ENCODE measurements around the gene EIF3K.
A peak's percentile ranks its signal among the peaks of the same experiment; 100 is the strongest.

The EIF3K gene

DNA sequence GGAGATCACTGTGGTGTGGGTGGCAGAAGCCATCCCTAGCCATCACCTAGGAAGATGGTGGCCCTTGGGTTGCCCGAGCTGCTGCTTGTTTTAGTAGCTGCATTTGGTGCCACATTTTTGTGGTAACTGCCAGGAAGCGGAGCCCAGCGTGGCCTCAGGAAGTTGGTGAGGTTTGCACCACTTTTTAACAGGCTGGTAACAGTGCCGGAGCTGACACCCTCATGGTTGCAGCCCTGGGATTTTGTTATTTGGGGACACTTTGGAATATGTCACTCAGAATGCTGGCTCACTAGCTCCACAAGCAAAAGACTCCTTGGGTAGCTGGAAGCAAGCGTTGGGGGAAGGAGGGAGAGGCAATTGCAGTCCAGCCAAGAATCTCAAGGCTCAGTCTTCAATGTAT is 50.6 kb downstream of the EIF3K start:
- DNase-seq: peak; percentile 58

DNA sequence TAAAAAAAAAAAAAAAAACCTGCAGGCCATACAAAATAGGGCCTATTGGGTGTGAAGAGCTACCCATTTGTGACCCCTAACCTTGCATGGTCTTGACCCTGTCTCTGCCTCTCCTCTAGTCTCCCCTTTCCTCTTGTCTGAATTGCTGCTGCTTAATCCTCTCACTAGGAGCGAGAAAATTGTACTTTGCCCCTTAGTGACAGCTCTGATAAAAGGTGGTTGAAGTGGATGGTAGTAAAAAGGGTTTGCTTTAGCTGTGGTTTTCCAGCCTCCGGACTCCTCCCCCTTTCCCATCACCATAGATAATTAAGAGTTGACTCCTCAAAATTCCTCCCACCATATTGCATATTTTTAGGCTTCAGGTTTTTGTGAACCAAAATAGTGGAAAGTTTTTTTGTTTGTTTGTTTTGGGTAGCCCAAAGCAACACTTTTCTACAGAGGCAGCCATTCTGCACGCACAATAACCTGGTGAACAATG is 52.0 kb downstream of the EIF3K start:
- DNase-seq: no peak

DNA sequence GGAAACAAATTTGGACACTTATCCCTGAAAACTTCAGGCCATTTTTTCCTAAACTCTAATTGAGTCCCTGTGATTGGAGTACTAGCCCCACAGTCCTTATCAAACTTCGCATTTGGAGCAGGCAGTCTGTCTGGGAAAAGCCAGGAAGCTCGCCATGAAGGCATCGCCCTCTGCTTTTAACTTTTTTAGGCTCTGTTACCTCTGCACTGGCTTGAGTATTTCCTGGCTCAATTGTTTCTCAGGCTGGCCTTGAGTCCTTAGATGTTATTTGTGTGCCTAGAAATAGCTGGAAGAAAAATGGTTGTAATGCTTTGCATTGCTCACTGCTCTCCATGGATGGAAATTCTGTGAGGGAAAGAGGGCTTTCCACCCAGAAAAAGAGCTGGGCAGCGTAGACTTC is 52.7 kb downstream of the EIF3K start:
- no peak for DNase-seq

DNA sequence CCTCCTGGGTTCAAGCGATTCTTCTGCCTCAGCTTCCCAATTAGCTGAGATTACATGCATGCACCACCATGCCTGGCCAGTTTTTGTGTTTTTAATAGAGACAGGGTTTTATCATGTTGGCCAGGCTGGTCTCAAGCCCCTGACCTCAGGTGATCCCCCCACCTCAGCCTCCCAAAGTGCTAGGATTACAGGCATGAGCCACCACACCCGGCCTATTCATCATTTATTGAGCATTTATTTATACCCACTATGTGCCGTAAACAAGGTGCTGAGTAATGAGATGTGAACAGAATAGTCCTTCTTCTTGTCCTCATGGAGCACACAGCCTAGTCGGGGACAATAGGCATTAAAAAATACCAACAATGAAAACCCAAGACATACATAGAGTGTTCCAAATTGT is 54.0 kb downstream of the EIF3K start:
- no peak for DNase-seq

DNA sequence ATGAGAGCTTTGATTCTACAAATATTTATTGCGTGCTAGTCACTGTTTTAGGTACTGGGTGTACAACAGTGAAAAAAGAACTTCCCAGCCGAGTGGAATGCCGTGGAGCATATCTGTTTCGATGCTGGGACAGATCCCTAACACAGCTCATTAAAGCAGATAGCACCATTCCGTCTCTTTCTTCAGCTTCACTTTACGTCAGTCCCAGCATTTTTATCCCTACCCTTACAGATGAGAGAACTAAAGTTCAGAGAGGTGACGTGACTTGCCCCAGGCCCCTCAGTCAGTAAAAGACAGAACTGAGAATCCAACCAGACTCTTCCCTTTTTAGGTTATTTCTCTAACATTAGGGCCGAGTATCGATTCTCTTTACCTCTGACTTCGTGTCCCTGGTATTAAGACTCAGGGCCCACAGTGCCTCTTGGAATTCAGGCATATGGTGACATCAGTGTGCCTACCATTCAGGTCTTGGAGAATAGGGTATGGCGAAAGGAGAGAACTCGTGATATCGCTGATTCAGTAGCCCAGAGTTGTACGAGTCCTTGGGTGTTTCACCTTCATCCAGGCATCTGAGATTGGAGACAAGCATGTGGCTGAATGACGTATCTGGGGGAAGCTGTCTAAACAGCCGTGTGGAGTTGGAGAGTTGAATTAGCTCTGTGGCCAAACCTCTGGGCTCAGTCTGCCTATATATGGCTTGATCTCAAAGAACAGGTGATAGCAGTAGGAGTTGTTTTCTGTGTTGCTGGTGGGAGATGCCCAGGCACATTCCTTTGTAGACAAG is 55.6 kb downstream of the EIF3K start:
- no peak for DNase-seq

DNA sequence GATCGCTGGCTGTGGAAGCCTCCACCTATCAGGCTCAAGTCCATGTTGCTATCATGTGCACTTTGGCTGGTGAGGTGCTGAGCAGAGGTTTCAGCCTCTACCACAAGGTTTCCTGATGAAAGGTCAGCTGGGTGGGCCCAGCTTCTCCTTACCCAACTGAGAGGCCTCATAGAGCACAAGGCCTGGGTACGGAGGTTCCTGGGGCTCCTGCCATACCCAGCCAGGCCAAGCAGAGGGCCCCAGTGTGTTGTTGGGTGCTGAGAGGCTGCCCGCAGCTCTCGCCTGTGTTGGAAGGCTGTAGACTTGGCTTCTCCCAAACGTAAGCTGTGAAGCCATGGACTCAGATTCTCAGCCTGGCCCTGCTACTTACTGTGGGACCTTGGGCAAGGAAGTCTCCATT is 56.6 kb downstream of the EIF3K start:
- DNase-seq: no peak

DNA sequence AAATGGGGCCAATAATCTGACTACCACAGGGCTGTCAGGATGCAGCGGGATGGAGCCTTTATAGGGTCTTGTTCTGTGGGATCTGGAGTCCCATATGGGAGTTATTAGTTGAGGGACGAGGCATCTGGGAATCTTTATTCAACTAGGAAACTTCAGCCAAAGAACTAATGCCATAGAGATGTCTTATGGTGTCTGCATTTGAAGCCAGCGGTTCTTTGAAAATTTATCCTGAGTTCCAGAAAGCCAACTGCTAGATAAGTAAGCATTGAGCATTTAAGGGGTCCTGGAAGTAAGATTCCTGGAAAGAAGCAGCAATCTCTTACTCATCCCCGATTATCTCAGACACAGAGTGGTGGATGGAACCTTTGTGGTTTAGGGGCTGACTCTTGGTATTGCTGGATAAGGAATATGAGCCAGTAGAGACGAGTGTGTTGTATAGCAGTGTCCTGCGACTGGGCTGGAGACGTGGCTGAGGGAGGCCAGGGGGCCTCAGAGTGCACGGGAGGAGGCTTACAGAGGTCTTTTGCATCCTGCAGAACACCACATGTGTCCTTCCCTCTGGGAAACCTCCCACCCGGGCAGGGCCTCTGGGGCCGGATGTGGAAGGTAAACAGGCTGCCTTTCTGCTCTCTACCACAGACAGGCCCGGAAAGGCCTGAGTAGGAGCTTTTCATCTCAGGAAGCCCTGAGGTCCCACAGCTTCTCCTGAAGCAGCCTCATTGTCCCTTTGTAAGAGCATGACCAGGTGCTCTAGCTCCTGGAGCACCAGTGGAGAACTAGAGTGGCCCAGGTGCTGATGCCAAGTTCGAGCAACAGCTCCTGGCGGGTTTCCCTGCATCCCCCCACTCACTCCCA is 57.3 kb downstream of the EIF3K start:
- no peak for DNase-seq

DNA sequence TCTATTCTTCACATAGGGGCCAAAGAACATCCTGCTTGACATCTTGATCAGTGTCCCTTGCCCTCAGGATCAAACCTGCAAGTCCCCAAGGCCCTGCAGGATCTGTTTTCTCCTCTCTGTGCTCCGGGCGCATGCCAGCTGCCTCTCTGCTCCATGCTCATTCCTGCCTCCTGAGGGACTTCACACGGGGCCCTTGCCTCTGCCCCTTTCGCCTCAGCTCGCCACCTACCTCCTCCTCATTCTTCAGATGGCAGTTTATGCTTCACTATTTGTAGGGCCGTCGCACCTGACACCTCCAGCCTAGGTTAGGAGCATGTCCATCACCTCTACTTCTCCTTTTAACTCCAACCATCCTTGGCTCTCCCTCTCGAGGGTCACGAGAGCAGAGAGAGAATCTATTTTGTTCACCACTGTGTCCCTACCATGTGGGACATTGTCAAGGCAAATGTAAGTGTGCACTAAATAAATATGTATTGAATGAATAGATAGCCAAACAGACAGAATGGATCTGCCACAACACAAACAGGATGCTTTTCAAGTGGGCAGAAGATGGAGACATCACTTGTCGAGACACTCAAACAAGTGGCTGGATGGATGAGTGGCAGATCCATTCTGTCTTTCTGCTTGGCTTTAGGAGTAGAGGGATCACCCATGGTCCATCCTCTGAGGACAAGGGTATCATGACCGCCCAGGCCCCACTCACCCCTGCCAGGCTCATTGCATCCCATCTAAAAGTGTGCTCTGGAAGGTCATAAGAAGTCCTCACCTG is 58.1 kb downstream of the EIF3K start:
- no peak for DNase-seq

DNA sequence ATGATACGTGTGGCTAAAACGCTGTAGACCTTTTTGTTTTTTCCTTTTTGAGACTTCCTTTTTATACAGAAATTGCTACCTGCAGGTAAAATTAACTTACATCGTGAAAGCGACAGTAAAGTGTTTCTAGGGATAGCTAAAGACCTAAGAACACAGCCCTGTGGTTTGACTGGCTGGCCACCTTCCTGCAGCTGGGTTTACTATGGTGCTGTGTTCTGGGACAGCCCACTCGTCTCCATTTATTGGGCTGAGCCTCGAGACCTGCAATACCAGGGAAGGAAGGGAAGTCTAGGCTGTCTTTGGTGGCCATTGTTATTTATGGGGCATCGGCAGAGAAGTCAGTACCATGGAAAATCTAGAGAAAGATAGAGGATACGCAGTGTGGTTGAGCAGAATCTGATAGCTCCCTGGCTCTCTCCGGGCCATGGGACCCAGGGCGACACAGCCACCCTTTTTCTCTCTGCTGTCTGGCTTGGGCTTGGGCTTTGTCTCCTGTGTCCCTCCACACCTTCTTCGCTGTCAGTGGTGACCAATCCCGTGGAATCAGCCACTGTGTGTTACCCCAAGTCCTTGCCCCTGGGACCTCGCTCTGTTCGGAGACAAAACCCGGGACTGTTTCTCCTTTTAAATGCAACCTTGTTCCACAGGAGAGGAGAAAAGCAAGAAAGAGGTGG is 59.4 kb downstream of the EIF3K start:
- DNase-seq: no peak

DNA sequence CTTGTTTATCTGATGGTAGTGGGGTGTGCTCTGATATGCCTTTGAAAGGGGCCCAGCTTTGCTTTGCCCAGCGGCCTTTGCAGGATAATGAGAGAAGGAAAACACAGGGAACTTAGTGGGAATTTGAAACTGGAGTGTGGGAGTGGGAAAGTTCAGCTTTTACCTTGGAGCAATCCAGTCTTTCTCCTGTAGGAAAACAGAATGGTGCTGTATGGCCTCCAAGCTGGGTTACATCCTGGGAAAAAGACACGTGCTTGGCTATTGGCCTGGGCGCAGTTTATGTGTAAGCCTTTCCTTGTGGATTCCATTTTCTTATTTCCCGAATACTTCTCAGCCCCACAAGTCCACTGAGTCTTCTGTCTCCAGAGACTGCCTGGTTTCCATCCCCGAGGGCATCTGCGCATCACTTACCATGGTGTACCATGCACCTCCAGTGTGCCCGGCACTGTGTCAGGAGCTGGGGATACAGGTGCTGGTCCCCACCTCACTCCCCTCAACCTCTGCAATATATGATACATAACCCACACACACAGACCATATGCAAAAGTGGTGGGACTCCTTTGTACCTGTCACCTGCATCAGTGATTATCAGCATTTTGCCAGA is 60.0 kb downstream of the EIF3K start:
- no peak for DNase-seq

DNA sequence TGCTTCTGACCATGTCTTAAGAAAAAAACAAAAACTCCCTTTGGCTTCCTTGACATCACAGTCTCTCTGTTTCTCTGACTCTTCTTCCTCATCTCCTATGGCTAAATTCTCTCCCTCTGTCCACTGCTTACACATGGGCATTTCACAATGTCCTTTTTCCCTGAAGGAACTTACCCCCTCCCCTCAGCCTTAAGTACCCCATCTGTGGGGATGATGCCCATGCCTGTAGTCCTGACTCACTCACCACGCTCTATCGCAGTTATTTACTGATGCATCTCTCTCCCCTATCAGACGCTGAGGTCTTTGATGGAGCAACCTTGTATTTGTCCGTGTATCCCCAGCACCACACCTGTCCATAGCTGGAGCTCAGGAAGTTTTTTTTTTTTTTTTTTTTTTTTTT is 60.9 kb downstream of the EIF3K start:
- DNase-seq: no peak

DNA sequence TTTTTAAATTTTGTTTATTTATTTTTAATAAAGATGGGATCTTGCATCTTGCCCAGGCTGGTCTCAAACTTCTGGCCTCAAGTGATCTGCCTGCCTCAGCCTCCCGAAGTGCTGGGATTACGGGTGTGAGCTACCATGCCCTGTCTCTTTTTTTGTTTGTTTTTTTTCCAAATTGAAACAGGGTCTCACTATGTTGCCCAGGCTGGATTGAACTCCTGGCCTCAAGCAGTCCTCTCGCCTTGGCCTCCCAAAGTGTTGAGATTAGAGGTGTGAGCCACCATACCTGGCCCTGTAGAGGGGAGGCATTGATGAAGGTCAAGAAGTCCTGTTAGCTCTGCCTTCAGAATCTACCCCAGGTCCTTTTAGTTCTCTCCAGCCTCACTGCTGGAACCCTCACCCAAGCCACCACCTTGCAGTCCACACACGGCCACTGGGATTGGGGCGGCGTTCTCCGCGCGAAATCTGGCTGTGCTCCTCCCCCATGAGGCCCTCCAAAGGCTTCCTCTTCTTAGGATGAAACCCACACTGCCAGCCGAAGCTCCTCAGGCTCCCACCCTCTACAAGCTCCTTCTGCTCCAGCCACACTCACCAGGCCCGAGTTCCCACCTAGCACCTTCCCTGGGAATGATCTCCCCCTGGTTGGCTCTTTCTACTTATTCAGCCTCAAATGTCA is 63.3 kb downstream of the EIF3K start:
- no peak for DNase-seq

DNA sequence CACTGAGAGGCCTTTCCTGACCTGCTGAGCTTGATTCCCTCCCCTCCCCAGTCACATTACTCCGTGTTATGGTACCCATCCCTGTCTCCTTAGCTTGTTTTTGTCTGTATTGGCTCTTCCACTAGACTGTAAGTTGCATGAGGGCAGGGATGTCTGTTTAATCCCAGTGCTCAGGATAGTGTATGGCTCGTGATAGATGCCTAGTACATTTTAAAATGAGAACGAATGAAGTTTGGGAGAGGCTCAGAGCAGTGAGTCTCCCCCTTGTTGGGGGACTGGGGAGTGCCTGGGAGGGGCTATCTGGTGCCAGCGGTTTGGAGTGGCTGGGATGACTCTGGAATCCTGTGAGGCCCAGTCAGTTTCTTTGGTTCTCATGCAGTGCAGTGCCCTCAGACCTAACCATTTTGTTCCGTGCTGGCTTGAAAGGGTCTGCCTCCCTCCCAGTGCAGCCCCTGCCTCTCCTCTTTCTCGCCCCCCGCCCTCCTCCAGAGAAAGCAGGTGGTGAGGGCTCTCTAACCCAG is 63.9 kb downstream of the EIF3K start:
- DNase-seq: no peak

DNA sequence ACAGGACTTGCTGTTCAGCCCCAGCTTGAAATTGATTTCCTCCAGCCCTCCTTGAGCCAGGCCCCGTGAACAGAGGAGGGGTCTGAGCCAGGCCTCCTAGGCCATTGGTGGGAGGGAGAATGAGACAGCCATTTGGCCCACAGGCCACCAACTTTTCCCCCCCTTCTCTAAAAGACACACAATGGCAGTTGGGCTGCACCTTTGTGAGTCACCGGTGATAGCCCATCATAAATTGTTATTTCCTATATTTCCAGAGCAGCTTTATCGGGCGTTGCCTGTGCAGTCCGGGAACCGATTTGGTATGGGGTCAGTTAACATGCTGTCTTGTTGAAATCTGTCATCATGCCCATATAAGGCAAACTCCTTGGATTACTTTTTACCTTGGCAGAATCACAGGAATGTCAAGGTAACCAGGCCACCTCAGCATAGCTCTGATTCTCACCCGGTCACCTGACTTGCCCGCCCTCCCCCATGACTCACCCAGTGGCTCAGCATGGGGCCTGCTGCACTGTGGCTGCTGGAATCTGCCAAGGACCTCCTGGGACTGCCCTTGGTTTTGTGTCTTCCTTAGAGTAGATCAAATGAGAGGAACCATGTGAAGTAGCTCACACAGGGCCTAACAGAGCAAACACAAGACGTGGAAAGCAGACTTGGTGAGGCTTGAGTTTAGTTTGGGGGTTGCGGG is 64.5 kb downstream of the EIF3K start:
- peak; percentile 71 for DNase-seq

DNA sequence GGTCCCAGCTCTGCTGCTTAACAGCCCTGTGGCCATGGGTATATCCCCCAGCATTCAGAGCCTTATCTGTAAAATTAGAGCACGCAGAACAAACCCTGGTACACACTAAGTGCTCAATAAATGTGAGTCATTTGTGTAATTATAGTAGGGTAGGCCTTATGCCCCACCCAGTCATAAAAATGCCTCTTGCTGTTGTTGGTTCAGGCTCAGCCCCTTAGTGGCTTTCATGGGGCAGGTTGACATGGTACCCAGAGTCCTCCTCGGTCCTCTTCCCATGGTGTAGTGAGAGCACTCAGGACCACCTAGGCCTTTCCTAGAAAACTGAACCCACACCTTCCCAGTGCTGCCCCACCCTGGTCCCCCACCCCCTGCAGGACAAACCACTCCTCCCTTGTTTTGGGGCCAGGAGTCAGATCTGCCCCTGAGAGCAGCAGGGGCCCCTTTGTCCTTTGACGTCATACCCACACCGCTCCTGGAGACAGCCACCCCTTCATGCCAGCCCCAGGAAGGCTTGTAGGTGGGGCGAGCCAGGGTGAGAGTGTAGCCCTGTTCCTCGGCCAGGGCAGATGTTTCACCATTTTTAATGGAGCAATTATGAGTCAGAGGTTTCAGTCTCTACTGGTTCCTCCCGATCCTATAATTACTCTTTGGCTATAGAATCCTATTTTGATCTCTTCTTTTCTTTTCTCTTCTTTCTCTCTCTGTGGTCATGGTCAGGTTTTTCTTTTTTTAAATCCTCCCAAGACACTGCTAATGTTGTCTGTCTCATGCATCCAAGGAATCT is 65.3 kb downstream of the EIF3K start:
- peak; percentile 18 for DNase-seq

DNA sequence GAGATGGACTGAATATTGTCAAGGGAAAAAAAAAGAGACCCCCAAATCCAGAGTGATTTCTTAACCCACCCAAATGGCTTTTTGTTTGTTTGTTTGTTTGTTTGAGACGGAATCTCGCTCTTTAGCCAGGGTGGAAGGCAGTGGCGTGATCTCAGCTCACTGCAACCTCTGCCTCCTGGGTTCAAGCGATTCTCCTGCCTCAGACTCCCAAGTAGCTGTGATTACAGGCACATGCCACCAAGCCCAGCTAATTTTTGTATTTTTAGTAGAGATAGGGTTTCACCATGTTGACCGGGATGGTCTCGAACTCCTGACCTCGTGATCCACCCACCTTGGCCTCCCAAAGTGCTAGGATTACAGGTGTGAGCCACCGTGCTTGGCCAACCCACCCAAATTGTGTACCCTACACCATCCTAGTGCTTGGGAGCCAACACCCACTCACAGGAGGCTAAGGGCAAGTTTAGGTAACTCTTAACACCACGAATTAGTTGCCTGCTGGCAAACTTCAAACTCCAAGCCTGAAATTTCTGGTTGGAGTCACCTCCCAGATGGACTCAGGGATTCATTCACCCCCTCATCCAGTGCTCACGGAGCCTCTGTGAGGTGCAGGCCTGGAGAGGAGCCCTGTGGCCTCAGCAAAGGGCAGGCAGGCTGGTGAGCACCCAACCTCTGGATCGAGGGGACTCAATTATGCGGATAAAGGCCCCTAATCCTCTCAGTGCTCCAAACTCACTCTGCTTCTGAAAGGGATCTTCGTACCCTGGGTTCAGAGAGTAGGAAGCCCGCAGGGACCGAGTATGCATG is 66.1 kb downstream of the EIF3K start:
- no peak for DNase-seq

DNA sequence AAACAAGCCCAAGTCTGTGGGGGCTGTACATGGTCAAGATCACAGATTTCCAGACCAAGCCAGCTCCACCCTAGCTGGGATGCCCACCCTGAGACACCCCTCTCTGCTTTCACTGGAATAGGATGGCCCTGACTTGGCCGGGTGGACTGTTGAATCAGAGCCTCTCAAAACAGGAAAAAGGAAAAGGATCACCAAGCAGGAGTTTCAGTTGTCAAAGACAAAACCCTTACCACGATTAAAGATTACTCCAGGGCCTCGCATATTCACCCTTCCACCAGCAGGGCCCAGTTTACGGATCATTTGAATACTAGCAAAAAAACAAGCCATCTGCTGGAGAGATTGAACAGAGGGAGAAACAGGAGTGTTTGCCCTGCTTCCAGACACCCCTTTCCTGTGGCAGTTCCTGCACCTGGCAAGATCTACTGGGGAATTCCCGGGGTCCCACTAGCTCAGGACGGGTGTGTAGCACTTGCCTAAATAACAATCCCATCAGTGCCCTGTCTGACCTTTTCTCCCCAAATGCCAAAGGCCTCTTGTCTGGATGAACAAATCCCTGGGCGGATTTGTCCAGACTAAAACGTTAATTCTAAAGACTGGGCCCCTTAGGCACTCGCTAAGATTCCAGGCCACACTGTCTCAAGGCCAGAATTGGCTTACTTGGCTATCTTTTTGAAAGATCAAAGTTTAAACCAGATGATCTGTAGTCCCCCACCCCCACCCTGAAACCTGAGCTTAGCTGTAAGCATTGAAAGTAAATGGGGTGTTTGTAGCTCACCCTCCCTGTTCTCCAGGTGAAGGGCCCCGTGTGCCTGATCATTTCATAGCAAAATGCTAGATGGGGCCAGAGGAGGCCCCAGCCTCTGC is 66.9 kb downstream of the EIF3K start:
- no peak for DNase-seq

DNA sequence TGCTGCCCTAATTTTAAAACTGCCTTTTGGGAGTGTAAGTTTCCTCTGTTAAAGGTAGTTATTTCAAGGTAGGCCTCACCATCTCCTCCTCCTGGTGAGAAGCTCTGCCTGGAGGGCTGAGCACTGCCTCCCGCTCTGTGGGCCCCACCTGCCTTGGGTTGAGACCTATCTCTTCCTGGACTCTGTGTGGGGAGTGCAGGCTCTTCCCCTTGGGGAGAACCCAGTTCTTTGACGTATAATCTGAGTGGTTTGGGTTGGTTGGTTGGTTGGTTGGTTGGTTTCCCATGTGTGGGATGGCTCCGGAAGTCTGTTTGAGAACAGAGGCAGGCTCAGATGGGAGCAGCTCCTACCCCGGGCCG is 67.5 kb downstream of the EIF3K start:
- peak; percentile 49 for DNase-seq
